Activated T-cell treated with anti-CD3 and anti-CD28 coated beads, Interleukin-2, amount 50 U/mL, for 4 hours (primary cell): ENCODE measurements around the gene HPS1. TPM values are rescaled to one million over a fixed set of nuclear protein-coding genes. Genes with fewer than 3 reads are reported as not detected.
A peak's percentile ranks its signal among the peaks of the same experiment; 100 is the strongest.

Experiments used
- ATAC-seq, 2 donors: fragments of 200-7000 bp; cut with Tn5 transposase; one replicate each; pipeline ENCODE4 v1.10.0; 2021
- DNase-seq: peaks from one replicate; pipeline ENCODE4 v3.0.0-alpha.2; 2020
- H3K27me3 Mint-ChIP-seq: one replicate; pipeline ENCODE4 v1.8.0; 2021; ENCODE audit warnings: low read depth, mixed read lengths
- H3K36me3 Mint-ChIP-seq: one replicate; pipeline ENCODE4 v1.8.0; 2022; ENCODE audit warnings: mixed read lengths; ENCODE audit not compliant: insufficient read depth
- H3K4me1 Mint-ChIP-seq: one replicate; pipeline ENCODE4 v1.8.0; 2021; ENCODE audit warnings: low read depth, mixed read lengths
- H3K4me3 Mint-ChIP-seq: one replicate; pipeline ENCODE4 v1.8.0; 2021; ENCODE audit warnings: mild to moderate bottlenecking, moderate library complexity, mixed read lengths
- H3K9me3 Mint-ChIP-seq: one replicate; pipeline ENCODE4 v1.8.0; 2021; ENCODE audit warnings: mixed read lengths
- total RNA-seq, 3 donors: library from RNA; stranded (reverse); gene quantifications; one replicate each; pipeline ENCODE4 v1.2.1, GENCODE V29; 2021

HPS1 gene
- 10 to 100 TPM; 59.2 to 64.2 (median 59.7) TPM for total RNA-seq

- H3K9me3 Mint-ChIP-seq, result no peaks in the 10 kb centered on the region
- H3K36me3 Mint-ChIP-seq, result peaks cover 20% of the 10 kb centered on the region
- peak within 1 kb of the TSS; percentile 94 for H3K4me3 Mint-ChIP-seq
- peaks cover 6% of the 10 kb centered on the region for H3K27me3 Mint-ChIP-seq
- H3K4me1 Mint-ChIP-seq, result peaks cover 38% of the 10 kb centered on the region
- ATAC-seq, result peak; percentile 95
- DNase-seq, result peak; percentile 76
Measured at GRCh38 chr10:98446661-98447221, at the start of gene HPS1. Gene HPS1 (minus strand): TSS chr10:98446935. CDS start chr10:98443240, 3,695 bp downstream.

DNA sequence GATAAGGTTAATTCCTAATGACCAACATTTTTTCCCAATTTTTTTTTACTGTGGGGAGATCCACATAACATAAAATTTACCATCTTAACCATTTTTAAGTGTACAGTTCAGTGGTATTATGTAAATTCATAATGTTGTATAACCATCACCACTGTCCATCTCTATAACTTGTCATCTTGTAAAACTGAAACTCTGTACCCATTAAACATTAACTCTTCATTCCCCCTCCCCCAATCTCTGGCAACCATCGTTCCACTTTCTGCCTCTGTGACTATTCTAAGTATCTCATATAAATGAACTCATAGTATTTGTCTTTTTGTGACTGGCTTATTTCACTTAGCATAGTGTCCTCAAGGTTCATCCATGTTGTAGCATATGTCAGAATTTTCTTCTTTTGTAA is 46.0 kb upstream of the HPS1 start:
- H3K27me3 Mint-ChIP-seq, result peaks cover 14% of the 10 kb centered on the region
- ATAC-seq (no peak), DNase-seq (no peak)
- no peaks in the 10 kb centered on the region for H3K4me1 Mint-ChIP-seq
- no peak overlapping the region for H3K4me3 Mint-ChIP-seq
- no peaks in the 10 kb centered on the region for H3K36me3 Mint-ChIP-seq
- H3K9me3 Mint-ChIP-seq, result peaks cover 18% of the 10 kb centered on the region

- no peaks in the 10 kb centered on the region for H3K36me3 Mint-ChIP-seq
- ATAC-seq (no peak), DNase-seq (no peak)
- peaks cover 13% of the 10 kb centered on the region for H3K27me3 Mint-ChIP-seq
- H3K4me1 Mint-ChIP-seq, result no peaks in the 10 kb centered on the region
- H3K4me3 Mint-ChIP-seq, result no peak overlapping the region
- peaks cover 4% of the 10 kb centered on the region for H3K9me3 Mint-ChIP-seq
Measured at GRCh38 chr10:98489561-98490481, 43.1 kb upstream of the HPS1 start.

DNA sequence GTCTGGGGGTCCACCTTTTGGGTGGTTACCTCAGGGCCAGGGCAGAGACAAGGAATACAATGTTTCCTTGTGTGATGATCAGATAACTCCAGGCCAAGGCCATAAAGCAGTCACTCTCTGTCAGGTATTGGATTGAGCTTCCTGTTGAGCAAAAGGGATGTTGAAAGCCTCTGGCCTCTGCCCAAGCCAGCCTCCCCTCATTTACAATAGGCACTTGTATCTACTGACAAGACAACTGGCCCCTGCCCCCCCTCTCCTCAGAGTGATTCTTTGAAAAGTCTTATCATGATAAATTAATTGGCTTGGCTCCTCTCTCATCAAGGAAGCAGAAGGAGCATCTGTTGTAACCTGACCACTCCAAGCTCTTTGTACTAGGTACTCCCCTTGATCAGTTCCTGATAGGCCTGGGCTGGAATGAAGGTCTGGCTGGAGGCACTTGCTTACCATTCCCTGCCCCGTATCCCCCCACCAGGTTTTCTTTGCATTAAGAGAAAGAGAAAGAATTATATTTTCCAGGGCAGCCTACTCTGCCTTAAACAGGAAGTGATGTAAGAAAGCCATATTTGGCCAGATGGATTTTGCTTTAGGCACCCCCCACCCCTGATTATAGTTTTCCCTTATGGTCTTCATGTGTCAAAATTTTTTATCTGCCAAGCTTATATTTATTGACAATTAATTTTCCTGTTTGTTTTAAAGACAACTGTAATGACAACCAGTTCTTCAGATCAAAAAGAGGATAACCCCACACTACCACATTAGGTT is 42.1 kb upstream of the HPS1 start:
- no peak for ATAC-seq
- Mint-ChIP-seq H3K9me3 (no peaks in the 10 kb centered on the region), H3K4me1 (no peaks in the 10 kb centered on the region), H3K27me3 (peaks cover 15% of the 10 kb centered on the region), H3K36me3 (no peaks in the 10 kb centered on the region), H3K4me3 (no peak overlapping the region)
- no peak for DNase-seq

- Mint-ChIP-seq H3K27me3 (peaks cover 15% of the 10 kb centered on the region), H3K4me3 (no peak overlapping the region), H3K9me3 (peaks cover 4% of the 10 kb centered on the region), H3K36me3 (no peaks in the 10 kb centered on the region), H3K4me1 (no peaks in the 10 kb centered on the region)
- no peak for DNase-seq
- ATAC-seq, result no peak
Measured at GRCh38 chr10:98487649-98488048, 40.9 kb upstream of the HPS1 start.

- H3K27me3 Mint-ChIP-seq, result peaks cover 15% of the 10 kb centered on the region
- peaks cover 3% of the 10 kb centered on the region for H3K4me1 Mint-ChIP-seq
- H3K36me3 Mint-ChIP-seq, result no peaks in the 10 kb centered on the region
- peaks cover 4% of the 10 kb centered on the region for H3K9me3 Mint-ChIP-seq
- DNase-seq, result no peak
- ATAC-seq, result no peak
- no peak overlapping the region for H3K4me3 Mint-ChIP-seq
Measured at GRCh38 chr10:98486421-98486820, 39.7 kb upstream of the HPS1 start.

DNA sequence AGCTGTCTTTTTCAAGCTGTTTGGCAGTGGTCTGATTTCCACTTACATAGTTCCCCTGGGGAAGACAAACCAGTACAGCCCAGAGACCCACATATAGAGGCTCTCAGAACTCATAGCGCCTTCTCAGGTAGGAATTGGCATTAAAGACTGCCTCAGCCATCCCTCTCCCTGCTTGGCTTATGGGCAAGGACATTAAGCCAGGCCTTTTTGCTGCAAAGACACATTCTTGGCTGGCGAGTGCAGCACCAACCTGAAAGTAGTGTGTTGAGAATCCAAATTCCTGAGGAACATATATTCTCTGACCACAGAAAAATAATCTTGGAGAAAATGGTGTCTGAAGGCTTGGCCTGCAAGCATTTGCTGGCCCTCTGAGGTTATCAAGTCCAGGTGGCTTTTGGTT is 39.2 kb upstream of the HPS1 start:
- peaks cover 4% of the 10 kb centered on the region for H3K9me3 Mint-ChIP-seq
- DNase-seq, result no peak
- peaks cover 13% of the 10 kb centered on the region for H3K27me3 Mint-ChIP-seq
- no peak overlapping the region for H3K4me3 Mint-ChIP-seq
- ATAC-seq, result no peak
- H3K4me1 Mint-ChIP-seq, result peaks cover 3% of the 10 kb centered on the region
- H3K36me3 Mint-ChIP-seq, result no peaks in the 10 kb centered on the region

DNA sequence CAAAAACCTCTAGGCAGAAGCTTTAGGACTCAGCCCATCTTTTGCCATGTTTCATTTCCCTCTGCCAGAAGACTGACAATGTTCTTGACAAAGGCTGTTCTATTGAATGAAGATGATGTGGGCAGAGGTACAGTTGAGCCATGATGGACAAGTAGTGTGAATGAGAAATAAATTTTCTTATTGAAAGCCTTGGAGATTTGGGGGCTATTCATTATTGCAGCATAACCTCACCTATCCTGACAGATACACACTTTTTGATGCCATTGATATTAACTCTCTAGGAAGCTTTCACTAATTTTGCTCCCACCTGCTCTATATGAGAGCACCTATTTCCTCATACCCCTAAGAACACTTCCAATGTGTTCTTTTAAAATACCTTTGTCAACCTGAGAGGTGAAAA is 36.9 kb upstream of the HPS1 start:
- no peak for DNase-seq
- Mint-ChIP-seq H3K36me3 (no peaks in the 10 kb centered on the region), H3K4me1 (peaks cover 3% of the 10 kb centered on the region), H3K9me3 (peaks cover 4% of the 10 kb centered on the region), H3K27me3 (peaks cover 7% of the 10 kb centered on the region), H3K4me3 (no peak overlapping the region)
- ATAC-seq, result no peak

DNA sequence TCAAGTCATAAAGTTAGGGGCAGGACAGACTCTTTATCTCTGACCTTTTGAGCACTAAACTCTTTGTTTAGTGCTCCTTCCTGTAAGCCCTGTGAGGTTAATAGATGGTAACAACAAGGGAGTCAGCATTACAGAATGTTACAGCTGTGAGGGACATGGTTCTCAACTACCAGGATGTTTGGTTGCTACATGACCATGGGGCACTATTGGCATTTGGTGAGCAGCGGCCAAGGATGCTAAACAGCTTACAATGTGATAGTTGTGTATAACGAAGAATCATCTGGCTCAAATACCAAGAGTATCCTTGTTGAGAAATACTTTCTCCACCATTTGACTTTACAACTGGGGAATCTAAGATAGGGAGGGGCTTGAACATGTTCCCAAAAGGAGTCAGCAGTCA is 35.4 kb upstream of the HPS1 start:
- H3K36me3 Mint-ChIP-seq, result no peaks in the 10 kb centered on the region
- H3K27me3 Mint-ChIP-seq, result peaks cover 6% of the 10 kb centered on the region
- H3K4me3 Mint-ChIP-seq, result no peak overlapping the region
- ATAC-seq (no peak), DNase-seq (no peak)
- H3K4me1 Mint-ChIP-seq, result peaks cover 3% of the 10 kb centered on the region
- peaks cover 4% of the 10 kb centered on the region for H3K9me3 Mint-ChIP-seq

GRCh38 chr10:98481404-98481945 is 34.7 kb upstream of the HPS1 start:
- DNase-seq (no peak), ATAC-seq (no peak)
- H3K36me3 Mint-ChIP-seq, result no peaks in the 10 kb centered on the region
- peaks cover 3% of the 10 kb centered on the region for H3K4me1 Mint-ChIP-seq
- no peak overlapping the region for H3K4me3 Mint-ChIP-seq
- H3K9me3 Mint-ChIP-seq, result peaks cover 4% of the 10 kb centered on the region
- H3K27me3 Mint-ChIP-seq, result peaks cover 4% of the 10 kb centered on the region

DNA sequence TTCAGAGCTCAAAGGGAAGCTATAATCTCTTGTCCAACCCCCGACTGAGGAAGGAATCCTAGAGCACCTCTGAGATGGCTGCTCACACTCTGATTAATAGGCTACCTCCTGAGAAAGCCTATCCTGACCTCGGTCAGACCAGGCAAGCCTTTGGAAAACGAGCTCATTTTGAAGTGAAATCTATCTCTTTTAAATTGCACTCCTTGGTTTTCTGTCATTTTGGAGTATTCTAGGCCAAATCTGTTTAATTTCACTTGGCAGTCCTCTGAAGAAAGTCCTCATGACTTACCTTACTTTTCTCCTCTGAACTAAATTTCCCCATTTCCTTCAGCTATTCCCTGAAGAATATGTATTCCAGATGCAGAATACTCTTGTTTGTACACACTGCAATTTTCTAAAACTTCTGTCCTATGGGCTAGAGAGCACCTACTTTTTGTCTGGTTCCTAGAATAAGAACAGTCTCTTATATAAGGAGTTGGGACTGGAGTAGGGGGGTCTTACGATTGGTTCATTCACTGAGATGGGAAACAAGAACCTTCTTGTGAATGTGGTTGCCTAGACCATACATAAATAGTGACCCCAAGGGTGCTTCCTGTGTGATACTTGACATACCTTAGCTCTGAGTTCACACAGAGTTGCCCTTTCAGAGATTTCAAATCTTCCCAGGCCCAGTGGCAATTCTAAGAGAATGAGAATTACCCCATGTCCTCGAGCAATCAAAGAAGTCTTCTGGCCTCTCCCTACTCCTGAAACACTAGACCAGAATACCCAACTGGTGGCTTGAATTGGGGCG is 31.9 kb upstream of the HPS1 start:
- Mint-ChIP-seq H3K4me3 (no peak overlapping the region), H3K4me1 (peaks cover 3% of the 10 kb centered on the region), H3K9me3 (peaks cover 3% of the 10 kb centered on the region), H3K27me3 (no peaks in the 10 kb centered on the region), H3K36me3 (no peaks in the 10 kb centered on the region)
- no peak for DNase-seq
- ATAC-seq, result no peak

- DNase-seq (no peak), ATAC-seq (no peak)
- H3K4me1 Mint-ChIP-seq, result peaks cover 3% of the 10 kb centered on the region
- no peaks in the 10 kb centered on the region for H3K9me3 Mint-ChIP-seq
- H3K4me3 Mint-ChIP-seq, result no peak overlapping the region
- no peaks in the 10 kb centered on the region for H3K36me3 Mint-ChIP-seq
- H3K27me3 Mint-ChIP-seq, result no peaks in the 10 kb centered on the region
Measured at GRCh38 chr10:98477861-98478260, 31.1 kb upstream of the HPS1 start.

GRCh38 chr10:98474628-98475027 is 27.9 kb upstream of the HPS1 start:
- DNase-seq, result no peak
- Mint-ChIP-seq H3K27me3 (peaks cover 3% of the 10 kb centered on the region), H3K4me1 (no peaks in the 10 kb centered on the region), H3K36me3 (no peaks in the 10 kb centered on the region), H3K4me3 (no peak overlapping the region), H3K9me3 (no peaks in the 10 kb centered on the region)
- no peak for ATAC-seq

DNA sequence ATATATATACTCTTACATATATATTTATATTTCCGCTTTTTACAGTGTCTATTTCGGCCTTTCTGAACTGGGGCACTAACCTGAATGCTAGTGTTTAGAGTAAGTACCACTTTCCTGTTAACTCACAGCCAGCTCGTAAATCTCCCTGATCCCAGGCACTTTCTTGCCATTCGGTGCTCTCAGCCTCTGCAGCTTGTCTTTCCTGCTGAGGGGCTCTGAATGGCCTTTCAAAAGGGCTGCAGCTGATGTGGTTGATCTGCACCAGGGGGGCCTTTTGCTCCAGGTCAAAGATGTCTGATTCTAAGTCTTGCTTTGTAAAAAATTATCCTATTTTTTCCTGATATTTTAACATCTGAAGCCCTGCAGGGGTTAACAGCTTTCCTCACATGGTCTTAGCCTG is 25.5 kb upstream of the HPS1 start:
- no peaks in the 10 kb centered on the region for H3K9me3 Mint-ChIP-seq
- ATAC-seq, result no peak
- no peaks in the 10 kb centered on the region for H3K36me3 Mint-ChIP-seq
- peaks cover 3% of the 10 kb centered on the region for H3K27me3 Mint-ChIP-seq
- peaks cover 3% of the 10 kb centered on the region for H3K4me1 Mint-ChIP-seq
- no peak overlapping the region for H3K4me3 Mint-ChIP-seq
- DNase-seq, result no peak
